OCI-M2 (cell line): ENCODE results near the gene CDH13.

Experiments used
- DNase-seq: peaks from one replicate; lab custom pipeline; 2025; ENCODE audit not compliant: unreplicated experiment; lab: John Stamatoyannopoulos, UW

Gene CDH13

DNA sequence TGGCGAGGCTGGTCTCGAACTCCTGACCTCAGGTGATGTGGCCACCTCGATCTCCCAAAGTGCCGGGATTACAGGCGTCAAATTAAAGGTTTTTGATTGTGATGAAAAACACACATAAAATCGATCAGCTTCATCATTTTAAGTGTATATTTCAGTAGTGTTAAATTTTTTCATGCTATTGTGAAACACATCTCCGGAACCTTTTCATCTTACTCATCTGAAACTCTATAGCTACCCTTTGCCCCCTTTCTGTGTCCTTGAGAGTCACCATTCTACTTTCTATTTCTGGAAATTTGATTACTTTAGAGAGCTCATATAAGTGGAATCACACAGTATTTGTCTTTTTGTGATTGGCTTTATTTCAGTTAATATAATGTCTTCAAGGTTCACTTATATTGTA, 702.7 kb downstream of the CDH13 start:
- DNase-seq = no peak

- DNase-seq = no peak
These were observed 703.5 kb downstream of the CDH13 start for GRCh38 chr16:83330251-83330650.

- DNase-seq = no peak
These were observed 708.3 kb downstream of the CDH13 start for GRCh38 chr16:83335076-83335475.

GRCh38 chr16:83336603-83337002, 709.8 kb downstream of the CDH13 start:
- DNase-seq = no peak

- no peak for DNase-seq
These were observed 711.4 kb downstream of the CDH13 start for GRCh38 chr16:83338138-83338537.

GRCh38 chr16:83338941-83339340, 712.2 kb downstream of the CDH13 start:
- no peak for DNase-seq

DNA sequence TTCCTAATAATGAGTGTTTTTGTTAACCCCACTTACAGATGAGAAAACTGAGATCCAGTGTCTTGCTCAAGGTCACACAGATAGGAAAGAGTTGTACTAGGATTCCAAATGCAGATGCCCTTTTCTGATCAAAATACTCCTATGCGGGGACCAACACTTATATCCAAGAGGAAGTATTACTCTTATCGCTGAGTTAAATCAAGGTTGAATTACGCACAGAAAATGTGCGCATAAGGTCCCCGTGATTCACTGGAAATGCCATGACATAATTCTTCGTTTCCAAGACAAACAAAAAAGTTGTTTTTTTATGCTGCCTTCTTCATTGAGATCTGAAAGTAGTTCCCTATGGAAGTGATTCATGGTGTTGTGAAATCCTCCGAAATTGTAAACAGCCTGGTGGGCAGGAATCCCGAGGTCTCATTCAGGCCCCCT, 717.2 kb downstream of the CDH13 start:
- no peak for DNase-seq

- DNase-seq = no peak
These were observed 719.3 kb downstream of the CDH13 start for GRCh38 chr16:83345846-83346640.

DNA sequence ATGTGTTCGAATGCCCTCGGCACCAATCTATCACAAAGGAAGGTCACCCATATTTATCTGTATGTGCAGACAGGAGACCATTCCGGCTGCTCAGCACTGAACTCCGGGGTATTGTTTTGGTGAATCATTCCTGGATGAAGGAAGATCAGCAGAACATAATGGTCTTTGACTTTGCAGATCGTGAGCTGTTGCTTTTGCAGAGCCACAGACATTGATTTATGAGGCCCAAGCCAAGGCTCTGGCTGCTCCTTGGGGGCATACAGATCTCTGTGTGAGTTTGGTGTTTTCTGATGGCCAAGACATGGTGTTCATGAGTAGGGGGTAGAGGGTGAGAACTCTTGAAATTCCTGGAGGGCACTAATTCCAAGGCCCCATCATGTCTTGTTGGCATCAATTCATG, 722.2 kb downstream of the CDH13 start:
- DNase-seq = no peak

- DNase-seq = no peak
These were observed 723.7 kb downstream of the CDH13 start for GRCh38 chr16:83350481-83350880.

DNA sequence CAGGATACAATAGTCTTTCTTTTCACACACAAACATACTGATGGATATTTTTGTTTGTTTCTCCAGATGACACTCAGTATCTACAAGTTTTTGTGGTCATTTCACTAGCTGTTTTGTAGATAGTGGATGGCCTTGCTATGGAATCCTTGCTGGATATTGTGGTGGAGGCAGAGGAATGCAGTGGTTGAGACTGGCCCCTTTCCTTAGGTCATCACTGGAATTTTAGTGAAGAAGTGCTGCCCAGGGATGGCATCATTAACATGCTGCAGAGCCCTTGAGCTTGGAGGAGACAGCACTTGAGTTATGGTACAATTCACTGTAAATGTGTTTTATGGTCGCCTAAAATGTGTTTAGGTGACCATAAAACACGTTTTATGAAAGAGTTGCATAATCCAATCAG, 725.1 kb downstream of the CDH13 start:
- DNase-seq = no peak

- no peak for DNase-seq
These were observed 726.5 kb downstream of the CDH13 start for GRCh38 chr16:83353241-83353640.

DNA sequence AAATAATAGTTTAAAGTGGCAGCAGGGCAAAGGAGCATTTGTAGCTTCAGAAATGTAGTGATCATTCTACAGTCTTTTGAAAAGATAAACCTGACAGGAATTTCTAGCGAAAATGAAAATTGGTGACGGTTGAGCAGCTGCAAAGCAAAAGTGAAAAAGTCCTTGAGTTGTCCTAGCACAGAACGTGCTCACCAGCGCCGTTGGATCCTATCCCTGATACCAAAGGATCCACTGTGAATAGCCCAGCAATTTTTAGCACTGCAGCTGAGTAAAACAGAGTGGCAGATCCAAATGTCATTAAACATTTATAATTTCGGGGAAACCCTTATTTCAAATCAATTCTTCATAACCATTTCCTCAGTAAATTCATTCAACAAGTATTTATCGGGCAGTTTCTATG, 727.2 kb downstream of the CDH13 start:
- DNase-seq = no peak

DNA sequence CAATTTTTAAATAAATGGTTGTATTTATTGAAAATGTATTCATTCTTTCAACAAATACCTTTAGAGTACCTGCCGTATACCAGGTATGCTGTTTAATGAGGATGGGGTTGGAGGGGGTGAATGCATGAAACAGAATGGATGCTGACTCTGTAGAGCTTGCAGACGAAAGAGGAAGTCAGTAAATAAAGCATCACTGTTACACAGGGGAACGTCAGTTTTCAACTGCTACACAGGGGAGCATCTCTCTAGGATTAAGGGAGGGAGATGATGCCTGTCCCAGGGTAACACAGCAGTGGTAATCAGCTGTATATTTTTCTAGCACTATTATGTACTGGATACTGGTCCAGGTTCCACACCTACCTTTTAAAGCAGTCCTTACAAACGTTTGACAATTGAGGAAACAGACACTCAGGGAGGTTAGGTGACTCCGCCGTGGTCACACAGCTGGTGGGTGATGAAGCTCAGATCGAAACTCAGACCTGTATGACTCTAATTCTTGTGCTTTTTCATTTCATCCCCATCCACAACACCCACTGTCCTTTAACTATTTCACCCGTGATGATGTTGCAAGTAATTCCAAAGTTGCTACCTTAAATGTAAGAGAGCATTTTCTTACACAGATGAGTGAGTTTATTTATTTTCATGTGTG, 728.9 kb downstream of the CDH13 start:
- DNase-seq = no peak

GRCh38 chr16:83356266-83356665, 729.5 kb downstream of the CDH13 start:
- no peak for DNase-seq

DNA sequence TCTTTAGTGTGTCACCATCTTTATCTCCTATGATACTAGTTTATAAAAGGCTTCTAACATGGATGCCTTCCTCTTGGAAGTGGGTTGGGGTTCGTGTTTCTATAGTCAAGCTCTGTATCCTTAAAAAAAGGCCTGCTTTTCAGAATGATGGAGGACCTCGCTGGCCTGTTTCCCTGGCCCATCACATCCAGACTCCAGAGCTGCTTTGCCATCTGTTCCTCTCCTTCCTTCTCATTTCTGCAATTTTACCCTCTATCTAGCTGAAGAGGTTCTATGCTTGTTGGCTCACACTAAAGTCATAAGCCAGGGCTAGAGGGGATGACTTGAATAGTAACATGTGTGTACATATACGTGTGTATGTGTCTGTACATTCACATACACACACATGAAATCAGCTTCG, 730.2 kb downstream of the CDH13 start:
- no peak for DNase-seq

GRCh38 chr16:83363521-83363920, 736.8 kb downstream of the CDH13 start:
- no peak for DNase-seq

- no peak for DNase-seq
These were observed 738.4 kb downstream of the CDH13 start for GRCh38 chr16:83365166-83365565.

- no peak for DNase-seq
These were observed 739.5 kb downstream of the CDH13 start for GRCh38 chr16:83366228-83366627.

DNA sequence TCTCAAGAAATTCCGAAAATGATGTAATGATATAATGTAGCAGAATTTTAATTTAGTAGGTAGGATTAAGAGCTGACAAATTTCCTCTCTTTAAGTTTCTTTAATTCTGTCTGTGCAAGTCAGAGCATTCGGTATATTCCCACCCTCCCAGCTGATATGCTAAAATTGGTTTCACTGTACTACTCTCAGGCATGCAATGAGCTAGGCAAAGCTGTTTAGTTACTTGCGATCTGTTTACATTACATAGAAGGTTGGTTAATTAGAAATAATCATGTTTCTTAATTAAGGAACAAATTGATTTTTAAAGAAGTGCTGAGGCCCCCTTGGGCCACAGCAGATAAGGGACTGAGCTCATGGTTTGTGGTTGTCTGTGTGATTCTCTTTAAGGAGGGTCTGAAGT, 748.2 kb downstream of the CDH13 start:
- DNase-seq = no peak

DNA sequence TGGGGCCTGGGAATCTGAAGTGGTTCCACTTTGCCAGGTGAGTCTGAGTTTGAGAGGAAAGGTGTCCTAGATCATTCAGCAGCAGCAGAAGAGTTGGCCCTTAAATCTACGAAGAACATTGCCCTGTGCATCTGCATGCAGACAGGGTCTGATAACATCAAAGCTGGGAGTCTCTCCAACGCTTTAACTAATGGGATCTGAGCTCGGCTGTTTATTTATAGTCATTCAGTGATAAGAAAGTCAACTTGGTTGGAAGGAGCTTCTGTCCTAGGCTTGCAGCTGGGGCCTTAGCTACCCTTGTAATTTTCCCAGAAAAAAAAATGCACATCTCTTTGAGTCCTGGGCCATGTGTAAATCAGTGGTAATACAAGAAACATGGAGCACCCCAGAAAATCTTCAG, 763.0 kb downstream of the CDH13 start:
- DNase-seq = no peak

DNA sequence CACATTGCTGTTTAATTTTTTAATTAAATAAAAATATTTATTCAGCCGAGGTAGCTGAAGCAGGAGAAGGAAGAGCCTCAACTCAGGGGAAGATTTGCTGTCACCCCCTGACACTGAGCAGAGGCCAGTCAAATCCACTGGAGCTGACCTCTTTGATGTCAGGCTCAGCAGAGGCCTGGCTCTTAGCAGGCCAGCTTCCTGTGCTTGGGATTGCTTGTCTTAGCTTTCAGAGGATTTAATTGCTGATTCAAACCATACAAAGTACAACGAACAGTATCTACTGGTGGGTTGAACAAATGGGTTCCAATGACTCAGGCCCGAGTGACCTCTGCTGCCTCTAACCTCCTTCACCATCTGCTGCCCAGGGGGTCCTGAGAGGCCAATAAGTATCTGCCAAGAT, 764.0 kb downstream of the CDH13 start:
- no peak for DNase-seq

DNA sequence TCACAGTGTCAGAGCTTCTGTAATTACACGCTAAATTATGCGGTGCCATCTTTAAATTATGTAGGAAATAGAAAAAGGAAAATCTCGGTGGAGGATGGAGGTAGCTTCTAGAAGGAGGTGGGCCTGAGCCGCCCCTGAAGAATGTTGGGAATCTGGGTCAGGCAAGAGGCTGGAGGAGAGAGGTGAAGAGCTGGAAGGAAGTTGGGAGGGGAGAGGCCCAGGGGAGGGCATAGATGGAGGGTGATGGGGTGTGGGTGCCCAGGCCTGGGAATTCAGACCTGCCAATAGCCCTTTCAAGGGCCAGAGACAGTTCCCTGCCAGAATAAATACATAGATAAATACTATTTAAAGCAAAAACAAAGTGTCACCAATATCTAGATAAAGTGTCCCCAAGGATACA, 766.0 kb downstream of the CDH13 start:
- no peak for DNase-seq
